HCT116 (cell line): Measurements from ENCODE around the gene FTHL17. TPM values are rescaled to one million over a fixed set of nuclear protein-coding genes. Genes with fewer than 3 reads are reported as not detected.

Experiments used
- ATAC-seq: fragments of 200-7000 bp; cut with Tn5 transposase; 2 replicates; pipeline ENCODE4 v1.9.1; 2020; ENCODE audit warnings: mild to moderate bottlenecking, moderate library complexity
- BruUV-seq: library from RNA; stranded (reverse); fragments of 400-500 nt; replicated peaks from 2 replicates; lab custom pipeline; 2021; lab: Mats Ljungman, UMichigan
- CTCF ChIA-PET: fragments of 300-600 bp; sonication (Branson Sonifier 250); formaldehyde crosslinking; loops from one replicate; lab custom pipeline; 2021; ENCODE audit warnings: antibody characterized with exemption; lab: Charles Lee
- POLR2A ChIA-PET: fragments of 300-600, 350-600 bp; sonication (Branson Sonifier 250); formaldehyde crosslinking; loops from one replicate; lab custom pipeline; 2021; ENCODE audit warnings: antibody characterized with exemption; lab: Charles Lee
- RAD21 ChIA-PET, 2 experiments: fragments of 300-600 bp; sonication (Branson Sonifier 250); formaldehyde crosslinking; loops; one replicate each; lab custom pipeline; 2023; ENCODE audit warnings: low total read pairs in 2 of 2; ENCODE audit not compliant: uncharacterized antibody in 2 of 2, unreplicated experiment in 2 of 2, low non-redundant PET in 1 of 2; lab: Charles Lee
- DNase-seq: peaks from one replicate; pipeline ENCODE4 v3.0.0-alpha.2; 2010; ENCODE audit warnings: low read depth, low spot score
- H2AFZ ChIP-seq: fragments of 200-600 bp; shearing (Covaris generic), sonication (generic); 2 replicates; pipeline ENCODE4 v1.6.1; 2017; ENCODE audit warnings: low read depth, mixed run types, mixed read lengths, antibody characterized with exemption, low read length; ENCODE audit not compliant: poor library complexity, severe bottlenecking
- H3K27ac ChIP-seq: 2 replicates; pipeline ENCODE4 v1.5.1; 2012; ENCODE audit warnings: low read depth, low read length
- H3K27me3 ChIP-seq: fragments of 200-600 bp; sonication (generic); 2 replicates; pipeline ENCODE4 v1.6.1; 2016; ENCODE audit warnings: mixed run types, low read length, mixed read lengths; ENCODE audit not compliant: insufficient read depth
- H3K36me3 ChIP-seq, 2 experiments: fragments of 200-500 bp in 1 of 2; fragments of 200-600 bp in 1 of 2; sonication (Bioruptor generic) in 1 of 2; sonication (generic) in 1 of 2; 2 replicates each; pipeline versions ENCODE4 v1.5.1 to v1.6.1; 2014 to 2016; ENCODE audit warnings: low read length in 2 of 2, inconsistent platforms in 1 of 2, mixed read lengths in 1 of 2, mixed run types in 1 of 2; ENCODE audit not compliant: insufficient read depth in 2 of 2, control insufficient read depth in 1 of 2
- H3K4me1 ChIP-seq, 2 experiments: fragments of 200-600 bp in 1 of 2; sonication (generic) in 1 of 2; 2 replicates each; pipeline versions ENCODE4 v1.5.1 to v1.6.1; 2012 to 2017; ENCODE audit warnings: low read length in 2 of 2, inconsistent platforms in 1 of 2, mild to moderate bottlenecking in 1 of 2, mixed read lengths in 1 of 2, mixed run types in 1 of 2, moderate library complexity in 1 of 2; ENCODE audit not compliant: insufficient read depth in 2 of 2, control insufficient read depth in 1 of 2
- H3K4me2 ChIP-seq: fragments of 200-600 bp; sonication (generic); 2 replicates; pipeline ENCODE4 v1.6.1; 2017; ENCODE audit warnings: mixed run types, low read length, mixed read lengths
- H3K4me3 ChIP-seq, 2 experiments: fragments of 200-600 bp in 1 of 2; sonication (generic) in 1 of 2; replicated peaks in 1 of 2; 2 replicates each; pipeline ENCODE4 v1.5.1; 2011 to 2016; ENCODE audit warnings: low read length in 2 of 2, control low read depth in 1 of 2, low read depth in 1 of 2, mild to moderate bottlenecking in 1 of 2, mixed read lengths in 1 of 2, mixed run types in 1 of 2
- H3K79me2 ChIP-seq: fragments of 200-600 bp; sonication (generic); 2 replicates; pipeline ENCODE4 v1.6.1; 2017; ENCODE audit warnings: mild to moderate bottlenecking, mixed run types, low read length, moderate library complexity, mixed read lengths; ENCODE audit not compliant: insufficient read depth
- H3K9ac ChIP-seq: fragments of 200-600 bp; sonication (generic); 2 replicates; pipeline ENCODE4 v1.6.1; 2016; ENCODE audit warnings: low read length, mixed read lengths
- H3K9me2 ChIP-seq: fragments of 200-600 bp; sonication (generic), shearing (Covaris generic); 2 replicates; pipeline ENCODE4 v1.6.1; 2017; ENCODE audit warnings: mixed run types, mild to moderate bottlenecking, moderate library complexity; ENCODE audit not compliant: insufficient read depth
- H3K9me3 ChIP-seq, 2 experiments: fragments of 200-500 bp in 1 of 2; fragments of 200-600 bp in 1 of 2; sonication (Bioruptor generic) in 1 of 2; sonication (generic) in 1 of 2; 2 replicates each; pipeline ENCODE4 v1.6.1; 2014 to 2017; ENCODE audit warnings: low read length in 2 of 2, mixed read lengths in 2 of 2, inconsistent platforms in 1 of 2, low read depth in 1 of 2, mild to moderate bottlenecking in 1 of 2, mixed run types in 1 of 2, moderate library complexity in 1 of 2; ENCODE audit not compliant: control insufficient read depth in 1 of 2, insufficient read depth in 1 of 2
- H4K20me1 ChIP-seq: fragments of 200-600 bp; sonication (generic), shearing (Covaris generic); 2 replicates; pipeline ENCODE4 v1.6.1; 2017; ENCODE audit warnings: mixed run types, mild to moderate bottlenecking, moderate library complexity; ENCODE audit not compliant: insufficient read depth
- CTCF ChIP-seq, 3 experiments: fragments of 200-600 bp in 1 of 3; sonication (generic) in 1 of 3; IDR thresholded peaks in 2 of 3; conservative IDR thresholded peaks in 1 of 3; 2 replicates each; pipeline ENCODE4 v1.5.1; 2012 to 2017; ENCODE audit warnings: low read depth in 2 of 3, low read length in 2 of 3, antibody characterized with exemption in 1 of 3, borderline replicate concordance in 1 of 3, control low read depth in 1 of 3, mild to moderate bottlenecking in 1 of 3, mixed read lengths in 1 of 3, mixed run types in 1 of 3, moderate library complexity in 1 of 3; ENCODE audit not compliant: insufficient read depth in 1 of 3
- JUND ChIP-seq: IDR thresholded peaks from 2 replicates; pipeline ENCODE4 v1.6.1; 2012
- RAD21 ChIP-seq: IDR thresholded peaks from 2 replicates; pipeline ENCODE4 v1.6.1; 2012; ENCODE audit warnings: low read depth, mild to moderate bottlenecking
- REST ChIP-seq: IDR thresholded peaks from 2 replicates; pipeline ENCODE4 v1.6.1; 2012; ENCODE audit warnings: low read depth
- intact Hi-C: fragments of 100-400 bp; cut with micrococcal nuclease; formaldehyde crosslinking; loops from 2 replicates; pipeline ENCODE4 v1.10.0; 2022
- total RNA-seq: library from RNA; stranded (reverse); gene quantifications from one replicate; pipeline ENCODE4 v1.2.1, GENCODE V29; 2021; ENCODE audit not compliant: unreplicated experiment

Gene FTHL17
- total RNA-seq, 1 experiment from 2014 or later, result not detected

GRCh38 chrX:31039327-31039711 lies 32.5 kb downstream of the FTHL17 start:
- RAD21 ChIA-PET, result no interaction called here
- BruUV-seq, result no TSS peak
- no peak for TF ChIP-seq JUND
- TF ChIP-seq, all 23 proteins: peak for 0
- ATAC-seq (no peak), DNase-seq (no peak)
- H3K4me2 ChIP-seq, result no peak overlapping the region
- H3K9ac ChIP-seq, result no peak overlapping the region
- H3K9me2 ChIP-seq, result no peaks in the 10 kb centered on the region
- H4K20me1 ChIP-seq, result no peaks in the 10 kb centered on the region
- no peaks in the 10 kb centered on the region for H3K4me1 ChIP-seq
- POLR2A ChIA-PET, result no interaction called here
- H3K4me3 ChIP-seq, result no peak overlapping the region
- intact Hi-C loops, result no loop called here
- H3K9me3 ChIP-seq, result no peaks in the 10 kb centered on the region
- H3K36me3 ChIP-seq, result no peaks in the 10 kb centered on the region
- CTCF ChIA-PET, result no interaction called here
- no peaks in the 10 kb centered on the region for H3K79me2 ChIP-seq
- no peak overlapping the region for H3K27ac ChIP-seq
- no peaks in the 10 kb centered on the region for H3K27me3 ChIP-seq
- no peak overlapping the region for H2AFZ ChIP-seq

GRCh38 chrX:31038575-31039326 lies 33.1 kb downstream of the FTHL17 start:
- H3K27me3 ChIP-seq, result no peaks in the 10 kb centered on the region
- no TSS peak for BruUV-seq
- no peak overlapping the region for H3K4me2 ChIP-seq
- no peaks in the 10 kb centered on the region for H3K9me3 ChIP-seq
- H2AFZ ChIP-seq, result no peak overlapping the region
- H3K4me3 ChIP-seq, result no peak overlapping the region
- H4K20me1 ChIP-seq, result no peaks in the 10 kb centered on the region
- no peaks in the 10 kb centered on the region for H3K4me1 ChIP-seq
- no peak overlapping the region for H3K27ac ChIP-seq
- POLR2A ChIA-PET, result no interaction called here
- H3K9ac ChIP-seq, result no peak overlapping the region
- no peaks in the 10 kb centered on the region for H3K79me2 ChIP-seq
- H3K9me2 ChIP-seq, result no peaks in the 10 kb centered on the region
- CTCF ChIA-PET, result no interaction called here
- no peak for DNase-seq
- TF ChIP-seq REST, result no peak
- TF ChIP-seq RAD21, result peak; percentile 38
- TF ChIP-seq CTCF (IDR thresholded peaks at IDR 0.05 in 2 of 3, conservative IDR thresholded peaks at IDR 0.05 in 1 of 3; ENCODE audit: borderline replicate concordance in 1 of 3, insufficient read depth in 1 of 3, low read depth in 2 of 3, low read length in 2 of 3), result peak in 2 of 3 experiments; percentile 48 to 57; a peak in 4 of 6 replicates
- TF ChIP-seq, all 23 proteins: peak for 2
- RAD21 ChIA-PET, result no interaction called here
- no peak for ATAC-seq
- no peaks in the 10 kb centered on the region for H3K36me3 ChIP-seq
- intact Hi-C loops, result no loop called here
